Skeletal muscle tissue (tissue), 4 donors: ENCODE results near the gene ZIC2. TPM values are rescaled to one million over a fixed set of nuclear protein-coding genes. Genes with fewer than 3 reads are reported as not detected.

Source experiments
- H3K27ac ChIP-seq: one replicate; pipeline ENCODE4 v1.7.0; 2013; ENCODE audit warnings: mild to moderate bottlenecking, low read depth, low read length, inconsistent platforms
- H3K27me3 ChIP-seq, 3 donors: one replicate each; pipeline ENCODE4 v1.7.0; 2013; ENCODE audit warnings: low read length in 3 of 3; ENCODE audit not compliant: control insufficient read depth in 3 of 3, insufficient read depth in 3 of 3
- H3K36me3 ChIP-seq, 3 donors: one replicate each; pipeline ENCODE4 v1.7.0; 2013; ENCODE audit warnings: low read length in 3 of 3; ENCODE audit not compliant: control insufficient read depth in 3 of 3, insufficient read depth in 3 of 3
- H3K4me1 ChIP-seq, 3 donors: one replicate each; pipeline ENCODE4 v1.7.0; 2013; ENCODE audit warnings: low read length in 3 of 3, mild to moderate bottlenecking in 3 of 3; ENCODE audit not compliant: control insufficient read depth in 3 of 3, insufficient read depth in 3 of 3
- H3K4me3 ChIP-seq, 3 donors: one replicate each; pipeline ENCODE4 v1.7.0; 2013; ENCODE audit warnings: low read length in 3 of 3
- H3K9ac ChIP-seq, 3 donors: one replicate each; pipeline ENCODE4 v1.7.0; 2013; ENCODE audit warnings: low read length in 3 of 3, mild to moderate bottlenecking in 3 of 3, moderate library complexity in 2 of 3, low read depth in 1 of 3
- H3K9me3 ChIP-seq, 3 donors: one replicate each; pipeline ENCODE4 v1.7.0; 2013; ENCODE audit warnings: low read length in 3 of 3; ENCODE audit not compliant: control insufficient read depth in 3 of 3
- total RNA-seq: library from RNA; depleted of rRNA; stranded (reverse); fragments of >200 nt; gene quantifications from one replicate; pipeline ENCODE4 v1.2.3, GENCODE V29; 2014
- donor health status: Osteomylitis.

Gene ZIC2
- total RNA-seq, 1 donor from 2014 or later = not detected

DNA sequence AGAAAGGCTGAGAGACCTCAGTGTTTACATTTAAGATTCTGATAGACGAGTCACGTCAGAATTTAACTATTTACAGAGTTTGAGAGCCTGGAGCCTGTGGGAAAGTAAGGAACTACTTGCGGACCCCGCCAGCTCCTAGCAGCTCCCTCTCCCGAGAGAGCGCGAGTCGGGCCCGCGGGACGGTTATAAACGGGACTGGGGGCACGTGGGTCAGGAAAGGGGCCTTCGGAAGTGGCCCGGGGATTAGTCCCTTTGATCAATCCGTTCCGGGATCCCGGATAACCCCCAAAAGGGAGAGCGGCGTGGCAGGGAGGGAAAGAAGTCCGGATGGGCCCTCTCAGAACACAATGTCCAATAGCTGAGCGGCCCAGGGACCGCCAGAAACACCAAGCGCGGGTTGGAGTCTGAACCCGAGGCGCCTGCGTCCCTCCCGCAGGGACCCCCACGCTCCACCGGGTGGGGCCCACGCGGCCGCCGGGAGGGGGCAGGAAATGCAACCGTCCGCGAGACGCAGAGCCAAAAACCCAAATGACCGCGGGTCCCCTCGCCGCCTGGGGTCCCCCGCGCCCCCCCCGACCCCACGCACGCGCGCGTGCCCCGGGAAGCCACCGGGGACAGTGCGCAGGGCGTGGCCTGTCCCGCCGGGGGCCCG, 13.6 kb upstream of the ZIC2 start:
- Histone ChIP-seq H3K9ac (no peak overlapping the region), H3K4me3 (peak overlapping the region in 1 of 3 donors; percentile 35), H3K27ac (no peak overlapping the region), H3K36me3 (no peaks in the 10 kb centered on the region), H3K27me3 (peaks cover 67 to 78% (median 73%) of the 10 kb centered on the region in 3 donors), H3K9me3 (no peaks in the 10 kb centered on the region), H3K4me1 (peaks cover 13 to 18% (median 15%) of the 10 kb centered on the region in 3 donors)

DNA sequence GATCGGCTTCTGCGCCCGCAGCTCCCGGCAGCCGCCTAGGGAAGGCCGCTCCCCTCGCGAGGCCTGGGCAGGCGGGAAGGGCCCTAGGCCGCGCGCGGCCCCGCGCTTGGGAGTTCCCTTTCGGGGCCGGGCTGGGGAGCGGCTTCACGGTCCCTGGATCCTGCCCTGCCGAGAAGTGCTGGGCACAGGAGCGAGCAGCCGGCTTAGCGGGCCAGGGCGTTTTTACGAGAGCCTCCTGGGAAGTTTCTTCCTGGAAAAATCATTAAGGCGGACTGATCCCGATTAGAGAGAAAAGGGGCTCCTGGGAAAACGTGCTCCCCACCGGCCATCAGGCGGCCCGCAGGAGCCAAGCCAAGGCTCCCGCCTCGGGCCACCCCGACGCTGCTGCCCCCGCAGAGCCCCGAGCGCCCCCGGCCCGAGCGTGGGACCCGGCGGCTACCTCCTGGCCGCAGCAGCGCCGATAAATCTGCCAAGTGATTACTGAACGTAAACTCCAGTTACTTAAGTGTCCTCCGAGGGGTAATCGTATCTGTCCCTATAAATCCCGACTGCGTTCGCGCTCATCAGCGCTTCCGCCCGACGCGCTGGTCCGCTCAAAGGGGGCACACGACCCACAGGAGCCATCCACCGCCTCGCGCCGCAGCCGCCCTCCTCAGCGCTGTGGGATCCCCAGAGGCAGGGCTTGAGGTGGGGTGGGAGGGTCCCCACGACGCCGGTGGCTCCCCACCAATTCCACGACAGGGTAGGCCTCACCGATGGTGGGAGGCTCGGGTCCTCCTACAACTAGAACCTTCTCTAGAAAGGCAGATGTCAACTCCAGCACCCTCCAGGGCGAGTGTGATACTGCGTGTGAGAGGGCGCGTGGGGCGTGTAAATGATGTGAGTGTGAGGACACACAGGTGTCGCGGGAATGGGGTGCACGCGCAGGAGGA, 12.8 kb upstream of the ZIC2 start:
- peaks cover 13 to 18% (median 15%) of the 10 kb centered on the region in 3 donors for H3K4me1 ChIP-seq
- peaks cover 75 to 81% (median 79%) of the 10 kb centered on the region in 3 donors for H3K27me3 ChIP-seq
- H3K4me3 ChIP-seq = peak overlapping the region in 2 of 3 donors; percentile 35 to 49
- peaks cover 0 to 5% (median 0%) of the 10 kb centered on the region in 3 donors for H3K9me3 ChIP-seq
- H3K9ac ChIP-seq = peak overlapping the region in 1 of 3 donors; percentile 8
- H3K27ac ChIP-seq = no peak overlapping the region
- no peaks in the 10 kb centered on the region for H3K36me3 ChIP-seq

DNA sequence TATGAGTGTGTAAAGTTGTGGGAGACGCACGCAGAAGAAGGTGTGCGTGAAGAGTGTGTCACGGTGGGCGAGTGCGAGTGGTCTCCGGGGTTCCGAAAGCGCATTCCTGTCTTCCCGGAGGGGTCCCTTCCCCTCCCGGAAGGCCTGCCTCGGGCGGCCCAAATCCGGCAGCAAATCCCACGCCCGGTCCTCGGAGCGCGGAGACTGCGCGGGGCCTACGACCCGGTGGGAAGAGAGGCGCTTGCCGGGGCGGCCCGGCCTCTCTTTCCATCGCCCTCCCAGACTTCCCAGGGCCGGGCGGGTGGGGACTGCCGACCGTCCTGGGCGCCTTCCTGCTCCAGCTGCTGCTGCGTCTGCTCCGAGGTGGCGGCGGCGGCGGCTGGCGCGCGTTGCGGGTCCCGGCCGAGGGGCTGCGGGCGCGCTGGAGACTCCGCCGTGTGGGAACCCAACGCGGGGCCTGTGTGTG, 12.1 kb upstream of the ZIC2 start:
- Histone ChIP-seq H3K4me3 (peak overlapping the region in 1 of 3 donors; percentile 13), H3K36me3 (no peaks in the 10 kb centered on the region), H3K27me3 (peaks cover 82 to 84% (median 84%) of the 10 kb centered on the region in 3 donors), H3K4me1 (peaks cover 13 to 18% (median 15%) of the 10 kb centered on the region in 3 donors), H3K27ac (no peak overlapping the region), H3K9ac (no peak overlapping the region), H3K9me3 (peaks cover 0 to 6% (median 0%) of the 10 kb centered on the region in 3 donors)

DNA sequence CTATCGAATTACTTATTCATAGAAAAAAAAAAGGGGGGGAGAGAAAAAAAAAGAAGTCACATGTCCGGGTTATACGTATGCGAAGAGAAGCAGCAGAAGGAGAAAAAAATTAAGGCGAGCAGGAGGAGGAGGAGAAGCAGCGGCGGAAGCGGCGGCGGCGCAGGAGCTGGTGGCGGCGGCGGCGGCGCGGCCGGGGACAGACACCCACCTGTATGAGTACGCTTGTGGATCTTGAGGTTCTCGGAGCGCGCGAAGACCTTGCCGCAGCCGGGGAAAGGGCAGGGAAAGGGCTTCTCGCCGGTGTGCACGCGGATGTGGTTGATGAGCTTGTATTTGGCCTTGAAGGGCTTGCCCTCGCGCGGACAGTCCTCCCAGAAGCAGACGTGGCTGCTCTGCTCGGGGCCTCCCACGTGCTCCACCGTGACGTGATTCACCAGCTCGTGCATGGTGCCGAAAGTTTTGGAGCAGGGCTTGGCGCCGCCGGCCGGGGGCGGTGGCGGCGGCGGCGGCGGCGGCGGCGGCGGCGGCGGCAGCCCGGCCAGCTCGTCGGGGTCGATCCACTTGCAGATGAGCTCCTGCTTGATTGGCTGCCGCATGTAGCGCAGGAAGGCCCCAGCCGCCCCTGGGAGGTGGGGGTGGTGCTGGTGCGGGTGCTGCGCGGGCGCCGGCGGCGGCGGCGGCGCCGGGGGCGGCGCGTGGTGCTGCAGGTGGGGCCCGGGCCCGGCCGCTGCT, 11.5 kb upstream of the ZIC2 start:
- Histone ChIP-seq H3K4me3 (peak overlapping the region in 2 of 3 donors; percentile 38 to 45), H3K36me3 (no peaks in the 10 kb centered on the region), H3K4me1 (peaks cover 13 to 18% (median 15%) of the 10 kb centered on the region in 3 donors), H3K27me3 (peaks cover 88 to 90% (median 89%) of the 10 kb centered on the region in 3 donors), H3K27ac (no peak overlapping the region), H3K9ac (no peak overlapping the region), H3K9me3 (peaks cover 0 to 6% (median 0%) of the 10 kb centered on the region in 3 donors)

DNA sequence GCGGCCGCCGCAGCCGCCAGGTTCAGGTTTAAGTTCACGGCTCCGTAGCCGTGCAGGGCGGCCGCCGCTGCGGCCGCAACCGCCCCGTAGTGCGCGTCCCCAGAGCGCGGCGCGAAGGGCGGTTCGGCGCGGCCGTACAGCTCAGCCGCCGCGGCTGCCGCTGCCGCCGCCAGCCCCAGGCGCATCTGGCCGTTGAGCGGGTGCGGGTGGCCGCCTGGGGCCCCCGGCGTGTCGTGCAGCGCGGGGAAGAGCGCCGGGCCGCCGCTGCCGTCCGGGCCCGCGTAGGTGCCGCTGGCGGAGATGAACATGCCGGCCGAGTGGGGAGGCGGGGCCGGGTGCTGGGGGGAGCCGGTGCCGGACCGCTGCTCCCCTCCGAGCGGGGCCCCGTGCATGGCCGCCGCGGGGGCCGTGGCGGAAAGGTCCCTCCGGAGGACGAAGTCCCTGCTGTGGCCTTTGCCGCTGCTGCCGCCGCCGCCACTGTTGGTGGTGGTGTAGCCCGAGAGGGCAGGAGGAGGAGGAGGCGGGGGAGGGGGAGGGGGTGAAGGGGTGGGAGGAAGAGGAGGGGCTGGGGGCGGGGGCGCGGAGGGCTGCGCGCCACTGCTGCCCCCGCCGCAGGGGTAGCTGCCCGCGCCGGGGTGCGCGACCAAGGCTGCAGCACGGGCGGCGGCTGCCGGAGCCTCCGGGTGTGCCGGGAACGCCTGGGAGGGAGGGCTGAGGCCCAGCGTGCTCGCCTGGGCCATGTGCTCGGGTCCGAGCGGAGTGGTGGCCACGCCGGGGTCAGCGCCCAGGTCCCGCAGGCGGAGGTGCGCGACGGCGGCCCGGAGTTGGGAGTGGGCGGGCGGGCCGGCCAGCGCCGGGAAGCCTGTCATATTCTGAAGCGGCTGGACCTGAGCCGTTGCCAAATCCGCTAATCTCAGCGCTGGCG, 10.7 kb upstream of the ZIC2 start:
- H3K27me3 ChIP-seq = peaks cover 88 to 91% (median 89%) of the 10 kb centered on the region in 3 donors
- no peak overlapping the region for H3K9ac ChIP-seq
- no peak overlapping the region for H3K27ac ChIP-seq
- H3K9me3 ChIP-seq = peaks cover 0 to 6% (median 0%) of the 10 kb centered on the region in 3 donors
- no peaks in the 10 kb centered on the region for H3K36me3 ChIP-seq
- no peak overlapping the region for H3K4me3 ChIP-seq
- peaks cover 13 to 18% (median 15%) of the 10 kb centered on the region in 3 donors for H3K4me1 ChIP-seq

DNA sequence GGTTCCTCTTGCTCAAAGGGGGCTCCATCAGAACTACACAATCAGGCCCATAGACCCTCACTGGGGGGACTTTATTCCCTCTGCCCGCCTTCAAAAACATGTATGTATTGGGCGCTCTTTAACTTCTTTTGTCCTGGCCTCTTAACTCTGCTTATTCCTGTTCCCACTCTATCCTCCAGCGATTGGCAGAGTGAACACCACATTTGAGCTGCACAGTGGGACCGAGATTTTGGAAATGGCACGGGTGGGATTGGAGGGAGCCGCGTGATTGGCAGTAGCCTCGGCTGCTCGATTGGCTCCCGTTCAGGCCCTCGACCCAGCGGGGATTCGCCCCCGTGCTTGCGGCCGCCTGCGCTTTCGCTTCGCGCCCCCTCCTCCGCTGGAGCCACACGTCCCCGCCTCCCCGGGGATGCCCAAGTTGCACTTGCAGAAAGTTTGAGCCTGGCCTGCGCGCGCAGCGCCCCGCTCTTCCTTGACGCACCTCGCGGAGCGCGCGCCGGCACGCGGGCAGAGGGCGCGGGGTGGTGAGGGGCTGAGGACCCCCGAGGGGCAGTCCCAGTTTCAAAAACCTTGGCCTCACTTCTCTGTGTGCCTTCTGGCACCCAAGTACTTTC, 9.9 kb upstream of the ZIC2 start, which contains the start of gene ZIC5:
Gene ZIC5, minus strand, starts transcription at position 192 of the 614 bp plus-strand sequence. Its CDS starts 164 bp downstream, at position 28.
- Histone ChIP-seq H3K9me3 (peaks cover 0 to 6% (median 0%) of the 10 kb centered on the region in 3 donors), H3K27me3 (peaks cover 87 to 91% (median 88%) of the 10 kb centered on the region in 3 donors), H3K4me3 (no peak within 1 kb of the TSS), H3K9ac (no peak within 1 kb of the TSS), H3K4me1 (peaks cover 13 to 18% (median 15%) of the 10 kb centered on the region in 3 donors), H3K36me3 (no peaks in the 10 kb centered on the region), H3K27ac (no peak within 1 kb of the TSS)

DNA sequence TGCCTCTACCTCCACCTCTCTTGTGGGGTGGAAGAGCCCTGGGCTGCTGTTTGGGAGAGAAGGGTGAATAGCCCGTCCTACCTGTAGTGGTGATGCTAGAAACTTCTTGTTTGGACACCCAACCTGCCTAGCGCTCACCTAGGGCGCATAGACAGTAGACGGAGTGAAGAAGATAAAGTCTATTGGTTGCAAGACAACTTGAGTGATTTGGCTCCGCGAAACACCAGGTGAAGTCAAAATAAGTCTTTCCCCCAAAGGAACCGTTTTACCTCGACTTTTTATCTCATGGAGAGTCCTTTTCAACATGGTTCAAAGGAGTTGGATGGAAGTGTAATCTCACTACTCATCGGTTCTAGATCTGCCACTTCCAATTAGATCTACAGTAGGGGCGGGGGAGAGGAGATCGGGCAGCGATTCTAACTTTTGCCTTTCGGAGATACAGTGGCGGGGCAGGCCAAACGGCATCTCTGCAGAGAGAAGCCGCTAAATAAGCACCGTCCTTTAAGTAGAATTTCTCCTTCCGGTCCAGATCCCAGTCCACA, 9.3 kb upstream of the ZIC2 start:
- no peak overlapping the region for H3K4me3 ChIP-seq
- peaks cover 90 to 93% (median 90%) of the 10 kb centered on the region in 3 donors for H3K27me3 ChIP-seq
- peaks cover 13 to 18% (median 15%) of the 10 kb centered on the region in 3 donors for H3K4me1 ChIP-seq
- H3K9me3 ChIP-seq = peaks cover 0 to 6% (median 0%) of the 10 kb centered on the region in 3 donors
- no peak overlapping the region for H3K27ac ChIP-seq
- H3K9ac ChIP-seq = no peak overlapping the region
- no peaks in the 10 kb centered on the region for H3K36me3 ChIP-seq

DNA sequence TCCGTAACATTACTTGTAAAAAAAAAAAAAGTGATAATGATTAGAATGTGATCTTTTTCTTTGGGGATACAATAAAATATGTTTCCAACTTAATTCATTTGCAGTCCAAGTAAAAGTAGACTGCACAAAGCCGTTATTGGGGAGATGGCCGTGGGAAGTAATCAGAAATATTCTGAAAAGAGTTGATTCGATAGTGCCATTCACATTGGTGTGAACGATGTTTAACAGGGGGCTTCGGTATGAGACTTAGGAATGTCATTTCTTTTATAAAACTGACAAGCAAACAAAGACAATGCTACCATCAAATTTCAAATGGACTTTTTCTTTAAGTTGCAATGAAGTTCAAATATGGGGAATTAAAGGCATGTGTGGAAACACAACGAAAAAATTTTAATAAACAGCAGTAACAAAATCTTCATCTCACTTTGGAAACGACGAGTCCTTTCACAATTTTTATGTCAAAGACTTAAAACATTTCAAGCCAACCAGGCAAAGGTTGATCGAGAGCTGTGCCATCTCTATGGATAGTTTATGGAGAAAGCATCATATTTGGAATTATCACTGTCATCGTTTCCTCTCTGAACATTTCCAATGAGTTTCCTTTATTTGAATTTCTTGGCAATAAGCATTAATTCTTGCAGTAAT, 8.3 kb upstream of the ZIC2 start:
- no peak overlapping the region for H3K4me3 ChIP-seq

More for the DNA sequence above, 8.3 kb upstream of the ZIC2 start:
- H3K36me3 ChIP-seq = no peaks in the 10 kb centered on the region
- no peak overlapping the region for H3K27ac ChIP-seq
- H3K9me3 ChIP-seq = peaks cover 0 to 6% (median 3%) of the 10 kb centered on the region in 3 donors
- H3K9ac ChIP-seq = no peak overlapping the region
- peaks cover 13 to 18% (median 15%) of the 10 kb centered on the region in 3 donors for H3K4me1 ChIP-seq
- peaks cover 89 to 93% (median 90%) of the 10 kb centered on the region in 3 donors for H3K27me3 ChIP-seq
